Measurements from ENCODE around the gene PRKCA. TPM values are rescaled to one million over a fixed set of nuclear protein-coding genes. Genes with fewer than 3 reads are reported as not detected.
"Not testable (repeated sequence)": the region's sequence is repeated elsewhere in the genome, so short reads cannot be mapped to it uniquely, and the experiment has no call there.

Gene PRKCA
- total RNA-seq, 2 donors from 2014 or later: 6.5 to 6.6 TPM

GRCh38 chr17:66354472-66354871 lies 52.1 kb downstream of the PRKCA start:
- 82 to 94% methylated on average over 3 of the region's 3 CpGs for WGBS, 2 donors
- Histone ChIP-seq H3K4me1 (peaks cover 15% of the 10 kb centered on the region), H3K4me3 (no peak overlapping the region), H3K36me3 (replicated peaks in 1 of 2; ENCODE audit: insufficient read depth in 1 of 2, low read depth in 2 of 2) (no peaks in the 10 kb centered on the region), H3K27me3 (no peaks in the 10 kb centered on the region), H3K9me3 (no peaks in the 10 kb centered on the region), H3K27ac (no peak overlapping the region)
- no peak for ATAC-seq
- no peak for TF ChIP-seq CTCF (IDR thresholded peaks at IDR 0.05)
- no peak for TF ChIP-seq POLR2A (IDR thresholded peaks at IDR 0.05)
- intact Hi-C loops (cut with DNase I): no loop called here
- DNase-seq: no peak

GRCh38 chr17:66354981-66355380 lies 52.6 kb downstream of the PRKCA start:
- intact Hi-C loops (cut with DNase I): no loop called here
- no peaks in the 10 kb centered on the region for H3K9me3 ChIP-seq

GRCh38 chr17:66355510-66355909 lies 53.1 kb downstream of the PRKCA start:
- no peak overlapping the region for H3K27ac ChIP-seq
- intact Hi-C loops (cut with DNase I): no loop called here
- H3K9me3 ChIP-seq: no peaks in the 10 kb centered on the region
- DNase-seq (no peak), ATAC-seq (no peak)
- H3K27me3 ChIP-seq: no peaks in the 10 kb centered on the region
- H3K4me3 ChIP-seq: no peak overlapping the region
- TF ChIP-seq POLR2A (IDR thresholded peaks at IDR 0.05): no peak
- no peak for TF ChIP-seq CTCF (IDR thresholded peaks at IDR 0.05)
- H3K4me1 ChIP-seq: peaks cover 4% of the 10 kb centered on the region
- no peaks in the 10 kb centered on the region for H3K36me3 ChIP-seq (replicated peaks in 1 of 2; ENCODE audit: insufficient read depth in 1 of 2, low read depth in 2 of 2)
- 68 to 78% methylated on average over 2 of the region's 2 CpGs for WGBS, 2 donors

More at GRCh38 chr17:66354981-66355380, 52.6 kb downstream of the PRKCA start:
- TF ChIP-seq POLR2A (IDR thresholded peaks at IDR 0.05) (no peak), CTCF (IDR thresholded peaks at IDR 0.05) (no peak)
- Histone ChIP-seq H3K4me1 (peaks cover 10% of the 10 kb centered on the region), H3K27ac (no peak overlapping the region), H3K27me3 (no peaks in the 10 kb centered on the region), H3K4me3 (no peak overlapping the region), H3K36me3 (replicated peaks in 1 of 2; ENCODE audit: insufficient read depth in 1 of 2, low read depth in 2 of 2) (no peaks in the 10 kb centered on the region)
- 90 to 91% methylated on average over 5 of the region's 5 CpGs for WGBS, 2 donors
- ATAC-seq: no peak
- DNase-seq: no peak

- H3K27ac ChIP-seq: no peak overlapping the region
- H3K4me3 ChIP-seq: no peak overlapping the region
- H3K9me3 ChIP-seq: no peaks in the 10 kb centered on the region
- TF ChIP-seq POLR2A (IDR thresholded peaks at IDR 0.05) (no peak), CTCF (IDR thresholded peaks at IDR 0.05) (no peak)
- WGBS, 2 donors: 100% methylated on average over 2 of the region's 2 CpGs
- H3K36me3 ChIP-seq (replicated peaks in 1 of 2; ENCODE audit: insufficient read depth in 1 of 2, low read depth in 2 of 2): no peaks in the 10 kb centered on the region
- H3K4me1 ChIP-seq: no peaks in the 10 kb centered on the region
- no peak for ATAC-seq
- intact Hi-C loops (cut with DNase I): no loop called here
- no peaks in the 10 kb centered on the region for H3K27me3 ChIP-seq
- no peak for DNase-seq
Measured at GRCh38 chr17:66357037-66357436, 54.6 kb downstream of the PRKCA start.

- 41 to 45% methylated on average over 2 of the region's 2 CpGs for WGBS, 2 donors
- no peaks in the 10 kb centered on the region for H3K9me3 ChIP-seq
- no peak overlapping the region for H3K27ac ChIP-seq
- intact Hi-C loops (cut with DNase I): no loop called here
- TF ChIP-seq POLR2A (IDR thresholded peaks at IDR 0.05) (no peak), CTCF (IDR thresholded peaks at IDR 0.05) (no peak)
- no peaks in the 10 kb centered on the region for H3K4me1 ChIP-seq
- no peaks in the 10 kb centered on the region for H3K36me3 ChIP-seq (replicated peaks in 1 of 2; ENCODE audit: insufficient read depth in 1 of 2, low read depth in 2 of 2)
- ATAC-seq (no peak), DNase-seq (no peak)
- H3K27me3 ChIP-seq: no peaks in the 10 kb centered on the region
- no peak overlapping the region for H3K4me3 ChIP-seq
Measured at GRCh38 chr17:66359351-66359750, 56.9 kb downstream of the PRKCA start.

- H3K4me3 ChIP-seq; H3K9me3 ChIP-seq; H3K27ac ChIP-seq; DNase-seq; H3K27me3 ChIP-seq; H3K4me1 ChIP-seq; ATAC-seq; intact Hi-C loops (cut with DNase I); H3K36me3 ChIP-seq (replicated peaks in 1 of 2; ENCODE audit: insufficient read depth in 1 of 2, low read depth in 2 of 2): not testable (repeated sequence)
- 96% methylated on average over 12 of the region's 12 CpGs for WGBS, 2 donors
Measured at GRCh38 chr17:66360961-66361565, 58.6 kb downstream of the PRKCA start.
